Brain microvascular endothelial cell (primary cell): ENCODE measurements around the gene MACROD2.

ENCODE experiments used
- DNase-seq: peaks from one replicate; pipeline ENCODE4 v3.0.0-alpha.2; 2020
- H3K27ac ChIP-seq: fragments of 250-450 bp; sonication (Bioruptor Pico); 2 replicates; pipeline ENCODE4 v1.5.1; 2020; ENCODE audit warnings: mild to moderate bottlenecking, moderate library complexity
- H3K27me3 ChIP-seq: fragments of 250-450 bp; sonication (Bioruptor Pico); replicated peaks from 2 replicates; pipeline ENCODE4 v1.5.1; 2020; ENCODE audit warnings: mild to moderate bottlenecking
- H3K36me3 ChIP-seq: fragments of 250-450 bp; sonication (Bioruptor Pico); replicated peaks from 2 replicates; pipeline ENCODE4 v1.5.1; 2020; ENCODE audit warnings: mild to moderate bottlenecking
- H3K4me3 ChIP-seq: 2 replicates; pipeline ENCODE4 v1.5.1; 2011; ENCODE audit warnings: low read depth, mild to moderate bottlenecking, control low read depth, low read length, moderate library complexity
- in situ Hi-C: cut with HindIII; loops from 2 replicates; pipeline ENCODE4 v1.10.0; 2017; ENCODE audit warnings: low sequenced_read_pairs, low pct_ligation_motif_present
- TF ChIP-seq, protein P1 (sequence below): IDR thresholded peaks from 2 replicates; pipeline ENCODE4 v1.5.1; 2011; ENCODE audit warnings: low read depth, mild to moderate bottlenecking, moderate library complexity, low read length, control low read depth, inconsistent platforms; ENCODE audit errors: missing control alignments

MACROD2 gene

DNA sequence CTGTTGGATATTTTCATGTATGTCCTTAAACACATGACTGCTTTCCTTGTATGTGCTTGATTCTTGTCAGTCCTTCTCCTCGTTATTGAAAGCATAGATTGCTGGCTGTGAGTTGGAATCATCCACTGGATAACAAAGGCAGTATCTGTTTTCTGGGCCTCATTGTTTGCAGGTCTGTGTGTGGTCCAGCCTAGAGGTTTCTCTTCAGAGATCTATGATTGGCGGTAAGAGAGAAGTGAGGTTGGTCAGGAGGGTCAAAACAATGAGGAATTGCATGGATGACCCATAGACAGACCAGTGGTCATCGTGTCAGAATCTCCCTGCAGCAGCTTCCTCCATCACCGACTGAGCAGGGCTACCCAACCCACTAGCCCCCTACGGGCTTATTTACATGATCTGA is 1663.0 kb downstream of the MACROD2 start:
- Histone ChIP-seq H3K4me3 (no peak overlapping the region), H3K36me3 (no peaks in the 10 kb centered on the region), H3K27ac (no peak overlapping the region), H3K27me3 (no peaks in the 10 kb centered on the region)
- in situ Hi-C loops: no loop called here
- no peak for DNase-seq
- TF ChIP-seq, protein P1, sequence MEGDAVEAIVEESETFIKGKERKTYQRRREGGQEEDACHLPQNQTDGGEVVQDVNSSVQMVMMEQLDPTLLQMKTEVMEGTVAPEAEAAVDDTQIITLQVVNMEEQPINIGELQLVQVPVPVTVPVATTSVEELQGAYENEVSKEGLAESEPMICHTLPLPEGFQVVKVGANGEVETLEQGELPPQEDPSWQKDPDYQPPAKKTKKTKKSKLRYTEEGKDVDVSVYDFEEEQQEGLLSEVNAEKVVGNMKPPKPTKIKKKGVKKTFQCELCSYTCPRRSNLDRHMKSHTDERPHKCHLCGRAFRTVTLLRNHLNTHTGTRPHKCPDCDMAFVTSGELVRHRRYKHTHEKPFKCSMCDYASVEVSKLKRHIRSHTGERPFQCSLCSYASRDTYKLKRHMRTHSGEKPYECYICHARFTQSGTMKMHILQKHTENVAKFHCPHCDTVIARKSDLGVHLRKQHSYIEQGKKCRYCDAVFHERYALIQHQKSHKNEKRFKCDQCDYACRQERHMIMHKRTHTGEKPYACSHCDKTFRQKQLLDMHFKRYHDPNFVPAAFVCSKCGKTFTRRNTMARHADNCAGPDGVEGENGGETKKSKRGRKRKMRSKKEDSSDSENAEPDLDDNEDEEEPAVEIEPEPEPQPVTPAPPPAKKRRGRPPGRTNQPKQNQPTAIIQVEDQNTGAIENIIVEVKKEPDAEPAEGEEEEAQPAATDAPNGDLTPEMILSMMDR: no peak

DNA sequence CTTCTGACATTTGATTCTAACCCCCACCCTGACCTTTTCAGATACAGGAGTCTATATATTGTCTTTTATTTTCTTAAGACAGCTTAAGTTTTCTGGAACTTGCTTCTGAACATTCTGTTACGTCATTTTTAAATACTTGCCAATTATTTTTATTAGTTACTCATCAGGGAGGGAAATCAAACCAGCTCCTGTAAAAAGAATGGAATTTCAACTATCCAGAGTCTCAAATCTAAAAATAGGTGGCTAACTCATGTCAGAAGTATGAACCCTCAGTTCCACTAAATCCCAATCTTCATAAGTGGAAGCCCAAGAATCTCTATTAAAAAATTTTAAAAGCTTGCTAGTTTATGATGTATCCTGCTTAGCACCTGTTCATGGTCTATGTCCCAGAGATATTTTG is 1677.9 kb downstream of the MACROD2 start:
- Histone ChIP-seq H3K4me3 (no peak overlapping the region), H3K27ac (peak overlapping the region; percentile 22), H3K36me3 (no peaks in the 10 kb centered on the region), H3K27me3 (no peaks in the 10 kb centered on the region)
- TF ChIP-seq, protein P1: no peak
- DNase-seq: peak; percentile 12
- in situ Hi-C loops: no loop called here

DNA sequence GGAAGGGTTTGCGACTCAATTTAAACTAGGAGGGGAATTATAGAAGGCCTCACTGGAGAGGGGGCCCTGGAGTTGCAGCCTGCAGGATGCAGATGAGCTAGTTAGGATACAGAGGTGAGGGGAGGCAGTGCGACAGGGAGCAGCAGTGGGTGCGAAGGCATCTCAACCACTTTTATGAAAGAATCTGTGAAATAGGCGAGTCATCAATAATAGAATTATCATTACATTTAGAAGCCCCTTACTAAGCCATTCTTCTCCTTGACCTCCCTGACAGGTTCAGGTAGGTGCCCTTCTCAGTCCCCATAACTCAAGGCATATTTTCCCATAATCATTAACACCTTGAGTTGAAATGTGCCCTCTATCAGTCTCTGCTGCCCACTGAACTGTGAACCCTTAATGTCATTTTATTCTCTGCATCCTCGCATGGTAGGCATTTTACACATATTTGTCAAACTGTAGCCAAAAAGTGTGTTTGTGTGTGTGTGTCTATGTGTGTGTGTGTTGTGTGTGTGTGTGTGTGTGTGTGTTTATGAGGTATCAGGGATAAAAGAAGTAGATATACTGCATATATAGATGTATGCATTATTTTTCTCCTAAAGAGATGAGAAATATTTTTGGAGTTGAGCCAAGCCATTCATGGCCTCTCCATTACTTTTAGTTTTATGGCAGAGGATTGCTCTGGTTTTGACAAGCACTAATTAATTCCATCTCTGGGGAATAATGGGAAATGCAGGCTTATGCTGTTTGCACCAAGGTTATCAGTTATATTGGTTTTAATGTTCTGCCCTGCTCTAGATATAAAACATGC is 1679.1 kb downstream of the MACROD2 start:
- H3K27ac ChIP-seq: no peak overlapping the region
- no peaks in the 10 kb centered on the region for H3K27me3 ChIP-seq
- H3K36me3 ChIP-seq: no peaks in the 10 kb centered on the region
- DNase-seq: no peak
- TF ChIP-seq, protein P1: no peak
- no peak overlapping the region for H3K4me3 ChIP-seq
- in situ Hi-C loops: no loop called here

DNA sequence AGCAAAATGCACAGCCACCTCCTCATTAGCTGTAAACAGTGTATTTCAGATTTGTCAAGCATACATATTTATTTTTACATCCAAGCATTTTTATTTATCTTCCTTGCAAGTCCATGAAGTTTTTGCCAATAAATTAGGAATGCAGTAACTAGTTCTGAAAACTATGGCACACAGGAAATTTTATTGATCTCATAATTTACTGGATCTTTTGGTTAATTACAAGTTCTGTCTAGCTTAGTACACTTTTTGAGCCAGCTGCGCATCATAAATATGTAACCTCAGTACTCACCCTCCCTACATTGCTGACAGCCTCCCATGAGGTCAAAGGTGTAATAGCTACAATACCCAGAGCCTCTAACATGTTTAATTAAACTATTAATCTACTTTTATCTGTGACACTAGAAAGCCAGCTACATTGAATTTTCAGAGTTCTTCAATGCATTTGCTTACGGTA is 1679.8 kb downstream of the MACROD2 start:
- no peak for DNase-seq
- no peak overlapping the region for H3K4me3 ChIP-seq
- H3K27ac ChIP-seq: no peak overlapping the region
- in situ Hi-C loops: no loop called here
- TF ChIP-seq, protein P1: no peak
- no peaks in the 10 kb centered on the region for H3K36me3 ChIP-seq
- no peaks in the 10 kb centered on the region for H3K27me3 ChIP-seq

DNA sequence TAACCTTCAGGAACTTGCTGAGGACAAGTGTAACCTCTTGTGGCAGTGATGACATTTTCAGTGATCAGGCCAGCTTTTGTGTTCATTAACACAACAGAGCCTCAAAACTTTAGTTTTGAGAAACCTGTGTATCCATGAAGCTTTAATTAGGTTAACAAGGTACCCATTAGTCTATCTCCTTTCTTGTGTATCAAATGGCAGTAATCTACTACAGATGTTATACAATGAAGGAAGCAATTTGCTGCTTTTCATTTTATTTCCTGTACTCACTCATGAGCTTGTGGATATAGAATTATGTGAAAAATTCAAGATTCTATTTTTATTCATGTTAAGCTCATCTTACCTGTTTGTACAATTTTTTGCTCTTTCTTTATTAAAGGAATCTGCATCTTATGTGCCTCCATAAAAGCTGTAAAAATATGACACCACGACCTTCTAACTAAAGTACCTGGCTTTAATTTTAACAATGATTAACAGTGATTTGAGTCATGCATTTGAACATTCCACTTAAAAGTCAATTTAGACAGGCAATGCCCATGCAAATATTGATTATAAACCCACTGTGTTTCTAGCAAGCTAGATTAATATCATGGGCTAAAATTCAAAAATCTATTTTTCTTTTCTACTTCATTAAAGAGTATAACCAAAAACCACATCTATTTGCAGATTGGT is 1680.6 kb downstream of the MACROD2 start:
- DNase-seq: no peak
- in situ Hi-C loops: no loop called here
- Histone ChIP-seq H3K4me3 (no peak overlapping the region), H3K36me3 (no peaks in the 10 kb centered on the region), H3K27ac (no peak overlapping the region), H3K27me3 (no peaks in the 10 kb centered on the region)
- TF ChIP-seq, protein P1: no peak
